H1 (cell line): ENCODE results near the gene HSPA12A.

Experiments used
- EP300 ChIP-seq, 2 experiments: IDR thresholded peaks; 1 replicate in 1 of 2; 2 replicates in 1 of 2; pipeline ENCODE4 v1.6.1; 2011 to 2012; ENCODE audit warnings: low read depth in 2 of 2, low read length in 2 of 2, mild to moderate bottlenecking in 2 of 2, borderline replicate concordance in 1 of 2, inconsistent platforms in 1 of 2, moderate library complexity in 1 of 2
- POLR2A ChIP-seq, 2 experiments: IDR thresholded peaks; 1 replicate in 1 of 2; 2 replicates in 1 of 2; pipeline ENCODE4 v1.6.1; 2011; ENCODE audit warnings: low read depth in 2 of 2, low read length in 2 of 2, mild to moderate bottlenecking in 2 of 2; ENCODE audit errors: control extremely low read depth in 1 of 2
- RXRA ChIP-seq: IDR thresholded peaks from 2 replicates; pipeline ENCODE4 v1.6.1; 2011; ENCODE audit warnings: low read depth, mild to moderate bottlenecking, low read length, moderate library complexity; ENCODE audit not compliant: insufficient read depth
- TF ChIP-seq, protein P1 (sequence below), 3 experiments: IDR thresholded peaks; 1 replicate in 2 of 3; 2 replicates in 1 of 3; pipeline versions ENCODE4 v1.5.1 to v1.6.1; 2011; ENCODE audit warnings: low read length in 3 of 3, mild to moderate bottlenecking in 3 of 3, inconsistent platforms in 2 of 3, low read depth in 1 of 3, moderate library complexity in 1 of 3; ENCODE audit not compliant: insufficient read depth in 1 of 3; ENCODE audit errors: control extremely low read depth in 1 of 3
- TF ChIP-seq, protein P2 (sequence below): IDR thresholded peaks from 2 replicates; pipeline ENCODE4 v1.6.1; 2012; ENCODE audit warnings: low read length, inconsistent platforms

DNA sequence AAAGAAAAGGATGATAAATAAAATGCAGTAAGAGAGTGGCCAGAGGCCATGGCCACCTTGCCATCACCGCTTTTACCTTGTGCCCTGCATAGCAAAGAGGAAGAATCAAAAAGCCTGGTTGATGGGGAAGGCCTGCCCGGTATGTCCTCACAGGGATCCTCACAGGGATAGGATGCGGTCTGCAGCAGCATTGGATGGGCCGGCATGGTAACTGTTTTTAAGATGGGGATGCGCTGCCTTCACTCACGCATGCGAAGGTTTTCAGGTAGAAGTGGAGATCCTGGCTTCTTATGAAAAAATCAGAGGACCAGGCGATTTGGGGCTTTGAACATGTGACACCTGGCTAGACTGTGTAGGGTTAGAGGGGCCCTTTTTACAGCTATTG, 109.2 kb downstream of the HSPA12A start:
- TF ChIP-seq RXRA, result no peak
- no peak for TF ChIP-seq POLR2A (IDR thresholded peaks at IDR 0.05; ENCODE audit: control extremely low read depth in 1 of 2, low read depth in 2 of 2, low read length in 2 of 2)
- no peak for TF ChIP-seq EP300 (IDR thresholded peaks at IDR 0.05; ENCODE audit: borderline replicate concordance in 1 of 2, low read depth in 2 of 2, low read length in 2 of 2)
- TF ChIP-seq, protein P1, sequence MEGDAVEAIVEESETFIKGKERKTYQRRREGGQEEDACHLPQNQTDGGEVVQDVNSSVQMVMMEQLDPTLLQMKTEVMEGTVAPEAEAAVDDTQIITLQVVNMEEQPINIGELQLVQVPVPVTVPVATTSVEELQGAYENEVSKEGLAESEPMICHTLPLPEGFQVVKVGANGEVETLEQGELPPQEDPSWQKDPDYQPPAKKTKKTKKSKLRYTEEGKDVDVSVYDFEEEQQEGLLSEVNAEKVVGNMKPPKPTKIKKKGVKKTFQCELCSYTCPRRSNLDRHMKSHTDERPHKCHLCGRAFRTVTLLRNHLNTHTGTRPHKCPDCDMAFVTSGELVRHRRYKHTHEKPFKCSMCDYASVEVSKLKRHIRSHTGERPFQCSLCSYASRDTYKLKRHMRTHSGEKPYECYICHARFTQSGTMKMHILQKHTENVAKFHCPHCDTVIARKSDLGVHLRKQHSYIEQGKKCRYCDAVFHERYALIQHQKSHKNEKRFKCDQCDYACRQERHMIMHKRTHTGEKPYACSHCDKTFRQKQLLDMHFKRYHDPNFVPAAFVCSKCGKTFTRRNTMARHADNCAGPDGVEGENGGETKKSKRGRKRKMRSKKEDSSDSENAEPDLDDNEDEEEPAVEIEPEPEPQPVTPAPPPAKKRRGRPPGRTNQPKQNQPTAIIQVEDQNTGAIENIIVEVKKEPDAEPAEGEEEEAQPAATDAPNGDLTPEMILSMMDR (IDR thresholded peaks at IDR 0.05; ENCODE audit: control extremely low read depth in 1 of 3, insufficient read depth in 1 of 3, low read depth in 1 of 3, low read length in 3 of 3), result no peak
- TF ChIP-seq, protein P2, sequence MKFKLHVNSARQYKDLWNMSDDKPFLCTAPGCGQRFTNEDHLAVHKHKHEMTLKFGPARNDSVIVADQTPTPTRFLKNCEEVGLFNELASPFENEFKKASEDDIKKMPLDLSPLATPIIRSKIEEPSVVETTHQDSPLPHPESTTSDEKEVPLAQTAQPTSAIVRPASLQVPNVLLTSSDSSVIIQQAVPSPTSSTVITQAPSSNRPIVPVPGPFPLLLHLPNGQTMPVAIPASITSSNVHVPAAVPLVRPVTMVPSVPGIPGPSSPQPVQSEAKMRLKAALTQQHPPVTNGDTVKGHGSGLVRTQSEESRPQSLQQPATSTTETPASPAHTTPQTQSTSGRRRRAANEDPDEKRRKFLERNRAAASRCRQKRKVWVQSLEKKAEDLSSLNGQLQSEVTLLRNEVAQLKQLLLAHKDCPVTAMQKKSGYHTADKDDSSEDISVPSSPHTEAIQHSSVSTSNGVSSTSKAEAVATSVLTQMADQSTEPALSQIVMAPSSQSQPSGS, result no peak
